GM19463 (cell line): ENCODE data around the gene TPBGL.

Experiments
- ATAC-seq: cut with Tn5 transposase; IDR thresholded peaks from one replicate; pipeline ENCODE4 v1.9.1; 2021; ENCODE audit warnings: mild to moderate bottlenecking, moderate library complexity; ENCODE audit not compliant: unreplicated experiment

The TPBGL gene

GRCh38 chr11:75208446-75208845, 32.1 kb upstream of the TPBGL start:
- ATAC-seq: no peak

GRCh38 chr11:75212411-75212810, 28.2 kb upstream of the TPBGL start:
- ATAC-seq: no peak

GRCh38 chr11:75214411-75214821, 26.2 kb upstream of the TPBGL start:
- no peak for ATAC-seq

GRCh38 chr11:75214843-75215242, 25.7 kb upstream of the TPBGL start:
- no peak for ATAC-seq

- no peak for ATAC-seq
Observed at GRCh38 chr11:75219869-75220268, 20.7 kb upstream of the TPBGL start.

- no peak for ATAC-seq
Observed at GRCh38 chr11:75223954-75224643, 16.5 kb upstream of the TPBGL start.

GRCh38 chr11:75225794-75226193, 14.8 kb upstream of the TPBGL start:
- ATAC-seq: no peak

GRCh38 chr11:75229466-75229865, 11.1 kb upstream of the TPBGL start:
- ATAC-seq: no peak

GRCh38 chr11:75230621-75231020, 10.0 kb upstream of the TPBGL start:
- no peak for ATAC-seq

- no peak for ATAC-seq
Observed at GRCh38 chr11:75233754-75234172, 6.8 kb upstream of the TPBGL start.

GRCh38 chr11:75236062-75236461, 4.5 kb upstream of the TPBGL start:
- ATAC-seq: no peak

- no peak for ATAC-seq
Observed at GRCh38 chr11:75237050-75237449, 3.5 kb upstream of the TPBGL start.

GRCh38 chr11:75238595-75239440, 1.8 kb upstream of the TPBGL start:
- no peak for ATAC-seq

- ATAC-seq: no peak
Observed at GRCh38 chr11:75239531-75240290, 863 bp upstream of the TPBGL start.

GRCh38 chr11:75241036-75241905, 697 bp downstream of the TPBGL start:
- ATAC-seq: peak; percentile 94

GRCh38 chr11:75241906-75242644, 1.5 kb downstream of the TPBGL start:
- ATAC-seq: peak; percentile 27

- ATAC-seq: no peak
Observed at GRCh38 chr11:75242722-75243600, 2.4 kb downstream of the TPBGL start.

GRCh38 chr11:75244052-75244814, 3.7 kb downstream of the TPBGL start:
- no peak for ATAC-seq
